ENCODE results near the gene APOE.
A peak's percentile ranks its signal among the peaks of the same experiment; 100 is the strongest.
"Not testable (repeated sequence)": the region's sequence is repeated elsewhere in the genome, so short reads cannot be mapped to it uniquely, and the experiment has no call there.

The APOE gene

GRCh38 chr19:44884566-44884965 is 21.0 kb upstream of the APOE start:
- TF ChIP-seq CTCF (IDR thresholded peaks at IDR 0.05; ENCODE audit: borderline replicate concordance, control extremely low read depth, extremely low read depth, insufficient read depth, missing control alignments), result no peak
- in situ Hi-C loops (cut with MboI; ENCODE audit: low sequenced_read_pairs, unreplicated experiment), result no loop called here
- no peak for DNase-seq (ENCODE audit: low spot score)

- no peak for TF ChIP-seq CTCF (IDR thresholded peaks at IDR 0.05; ENCODE audit: borderline replicate concordance, control extremely low read depth, extremely low read depth, insufficient read depth, missing control alignments)
- in situ Hi-C loops (cut with MboI; ENCODE audit: low sequenced_read_pairs, unreplicated experiment), result no loop called here
- DNase-seq (ENCODE audit: low spot score), result no peak
Measured at GRCh38 chr19:44886141-44886540, 19.5 kb upstream of the APOE start.

- TF ChIP-seq CTCF (IDR thresholded peaks at IDR 0.05; ENCODE audit: borderline replicate concordance, control extremely low read depth, extremely low read depth, insufficient read depth, missing control alignments), result no peak
- no peak for DNase-seq (ENCODE audit: low spot score)
- in situ Hi-C loops (cut with MboI; ENCODE audit: low sequenced_read_pairs, unreplicated experiment), result no loop called here
Measured at GRCh38 chr19:44887648-44888047, 17.9 kb upstream of the APOE start.

- DNase-seq (ENCODE audit: low spot score), result not testable (repeated sequence)
Measured at GRCh38 chr19:44888335-44888734, 17.3 kb upstream of the APOE start.

GRCh38 chr19:44889830-44890365 is 15.7 kb upstream of the APOE start:
- DNase-seq (ENCODE audit: low spot score), result no peak
- no peak for TF ChIP-seq CTCF (IDR thresholded peaks at IDR 0.05; ENCODE audit: borderline replicate concordance, control extremely low read depth, extremely low read depth, insufficient read depth, missing control alignments)
- in situ Hi-C loops (cut with MboI; ENCODE audit: low sequenced_read_pairs, unreplicated experiment), result no loop called here

More at GRCh38 chr19:44888335-44888734, 17.3 kb upstream of the APOE start:
- in situ Hi-C loops (cut with MboI; ENCODE audit: low sequenced_read_pairs, unreplicated experiment), result not testable (repeated sequence)

- TF ChIP-seq CTCF (IDR thresholded peaks at IDR 0.05; ENCODE audit: borderline replicate concordance, control extremely low read depth, extremely low read depth, insufficient read depth, missing control alignments), result no peak
- peak; percentile 93 for DNase-seq (ENCODE audit: low spot score)
- in situ Hi-C loops (cut with MboI; ENCODE audit: low sequenced_read_pairs, unreplicated experiment), result no loop called here
Measured at GRCh38 chr19:44890366-44891015, 15.1 kb upstream of the APOE start.

- no peak for TF ChIP-seq CTCF (IDR thresholded peaks at IDR 0.05; ENCODE audit: borderline replicate concordance, control extremely low read depth, extremely low read depth, insufficient read depth, missing control alignments)
- in situ Hi-C loops (cut with MboI; ENCODE audit: low sequenced_read_pairs, unreplicated experiment), result no loop called here
- peak; percentile 99 for DNase-seq (ENCODE audit: low spot score)
Measured at GRCh38 chr19:44891016-44891882, 14.3 kb upstream of the APOE start, which contains the start of gene TOMM40. TSS of gene TOMM40 (plus strand) at chr19:44891254. CDS start at chr19:44891416, 162 bp downstream.
